Cardiac fibroblast (primary cell): ENCODE measurements around the gene LARP1B.

ENCODE experiments used
- DNase-seq, 2 donors: peaks; one replicate each; pipeline versions ENCODE4 v3.0.0 to v3.0.0-alpha.2; 2010; ENCODE audit warnings: low read depth in 2 of 2
- H3K4me3 ChIP-seq, 2 donors: replicated peaks in 1 of 2; 1 replicate in 1 of 2; 2 replicates in 1 of 2; pipeline ENCODE4 v1.5.1; 2011; ENCODE audit warnings: low read depth in 2 of 2, low read length in 2 of 2, mild to moderate bottlenecking in 2 of 2, moderate library complexity in 1 of 2
- TF ChIP-seq, protein P1 (sequence below): IDR thresholded peaks from one replicate; pipeline ENCODE4 v1.5.1; 2011; ENCODE audit warnings: low read depth, mild to moderate bottlenecking, low read length, inconsistent platforms

Gene LARP1B

DNA sequence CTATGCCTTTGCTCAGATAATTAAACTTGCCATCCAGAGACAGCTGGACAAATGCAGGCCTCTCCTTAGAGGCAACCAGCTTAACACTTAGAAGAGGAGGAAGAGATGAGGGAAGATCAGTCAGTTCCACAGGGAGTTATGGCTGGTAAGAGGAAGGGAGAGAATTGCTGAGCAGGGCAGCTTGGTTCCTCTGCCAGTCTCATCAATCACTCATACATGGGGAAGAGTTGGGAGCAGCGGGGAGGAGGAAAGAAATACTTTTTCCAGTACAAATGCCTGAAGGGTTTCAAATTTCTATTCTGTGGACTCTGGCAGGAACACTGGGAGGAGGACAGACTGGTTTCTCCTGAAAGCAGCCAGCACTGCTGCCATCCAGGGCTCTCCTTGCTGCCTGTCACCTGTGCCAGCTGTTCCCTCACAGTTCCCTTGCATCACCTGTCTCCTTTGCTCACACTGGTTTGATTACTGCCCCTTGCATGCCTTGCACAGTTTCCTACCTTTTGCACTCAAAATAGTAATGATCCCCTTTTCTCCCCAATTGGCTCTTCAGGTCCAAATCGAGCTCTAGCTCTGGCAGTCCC, 167.0 kb downstream of the LARP1B start:
- no peak for DNase-seq
- TF ChIP-seq, protein P1, sequence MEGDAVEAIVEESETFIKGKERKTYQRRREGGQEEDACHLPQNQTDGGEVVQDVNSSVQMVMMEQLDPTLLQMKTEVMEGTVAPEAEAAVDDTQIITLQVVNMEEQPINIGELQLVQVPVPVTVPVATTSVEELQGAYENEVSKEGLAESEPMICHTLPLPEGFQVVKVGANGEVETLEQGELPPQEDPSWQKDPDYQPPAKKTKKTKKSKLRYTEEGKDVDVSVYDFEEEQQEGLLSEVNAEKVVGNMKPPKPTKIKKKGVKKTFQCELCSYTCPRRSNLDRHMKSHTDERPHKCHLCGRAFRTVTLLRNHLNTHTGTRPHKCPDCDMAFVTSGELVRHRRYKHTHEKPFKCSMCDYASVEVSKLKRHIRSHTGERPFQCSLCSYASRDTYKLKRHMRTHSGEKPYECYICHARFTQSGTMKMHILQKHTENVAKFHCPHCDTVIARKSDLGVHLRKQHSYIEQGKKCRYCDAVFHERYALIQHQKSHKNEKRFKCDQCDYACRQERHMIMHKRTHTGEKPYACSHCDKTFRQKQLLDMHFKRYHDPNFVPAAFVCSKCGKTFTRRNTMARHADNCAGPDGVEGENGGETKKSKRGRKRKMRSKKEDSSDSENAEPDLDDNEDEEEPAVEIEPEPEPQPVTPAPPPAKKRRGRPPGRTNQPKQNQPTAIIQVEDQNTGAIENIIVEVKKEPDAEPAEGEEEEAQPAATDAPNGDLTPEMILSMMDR: no peak
- H3K4me3 ChIP-seq: no peak overlapping the region

- no peak overlapping the region for H3K4me3 ChIP-seq
- peak; percentile 31 to 69 for DNase-seq
- TF ChIP-seq, protein P1: no peak
Observed at GRCh38 chr4:128228845-128229795, 168.0 kb downstream of the LARP1B start.

GRCh38 chr4:128232719-128233118, 171.6 kb downstream of the LARP1B start:
- DNase-seq: no peak
- H3K4me3 ChIP-seq: no peak overlapping the region
- TF ChIP-seq, protein P1: no peak

DNA sequence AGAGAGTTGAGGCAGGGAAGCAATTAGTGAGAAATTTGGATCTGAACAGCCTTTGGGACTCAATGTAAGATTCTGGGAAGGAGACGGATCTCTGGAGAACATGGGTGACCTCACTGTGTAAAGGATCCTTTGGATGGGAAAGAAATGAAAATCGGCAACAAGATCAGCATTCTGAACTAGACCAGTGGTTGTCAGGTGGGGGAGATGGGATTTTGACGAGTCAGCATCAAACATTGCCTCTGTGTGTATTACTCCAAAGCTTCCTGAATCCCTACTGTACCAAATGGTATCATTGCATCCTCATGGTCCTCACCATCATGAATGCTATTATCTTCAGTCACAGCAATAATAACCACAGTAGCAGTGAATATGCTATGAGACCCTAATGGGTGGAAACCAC, 173.7 kb downstream of the LARP1B start:
- TF ChIP-seq, protein P1: no peak
- no peak for DNase-seq
- no peak overlapping the region for H3K4me3 ChIP-seq

DNA sequence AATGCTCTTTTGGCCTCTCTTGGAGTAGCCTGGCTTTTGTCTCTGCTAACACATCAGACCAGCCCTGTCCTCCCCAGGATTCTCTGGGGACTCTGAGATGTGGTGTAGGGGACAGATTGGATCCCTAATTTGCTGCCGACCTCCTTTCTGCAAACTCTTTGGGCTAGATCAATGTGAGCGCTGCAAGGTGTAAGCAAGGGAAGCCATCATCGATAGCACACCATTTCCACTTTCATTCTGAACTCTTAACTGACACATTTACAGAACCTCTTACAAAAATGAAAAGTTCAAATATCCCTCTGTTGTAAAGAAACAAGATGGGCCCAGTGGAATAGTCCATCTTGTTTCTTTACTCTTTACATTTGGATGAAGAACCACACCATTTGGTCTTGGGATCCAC, 179.9 kb downstream of the LARP1B start:
- TF ChIP-seq, protein P1: no peak
- DNase-seq: no peak
- H3K4me3 ChIP-seq: no peak overlapping the region

DNA sequence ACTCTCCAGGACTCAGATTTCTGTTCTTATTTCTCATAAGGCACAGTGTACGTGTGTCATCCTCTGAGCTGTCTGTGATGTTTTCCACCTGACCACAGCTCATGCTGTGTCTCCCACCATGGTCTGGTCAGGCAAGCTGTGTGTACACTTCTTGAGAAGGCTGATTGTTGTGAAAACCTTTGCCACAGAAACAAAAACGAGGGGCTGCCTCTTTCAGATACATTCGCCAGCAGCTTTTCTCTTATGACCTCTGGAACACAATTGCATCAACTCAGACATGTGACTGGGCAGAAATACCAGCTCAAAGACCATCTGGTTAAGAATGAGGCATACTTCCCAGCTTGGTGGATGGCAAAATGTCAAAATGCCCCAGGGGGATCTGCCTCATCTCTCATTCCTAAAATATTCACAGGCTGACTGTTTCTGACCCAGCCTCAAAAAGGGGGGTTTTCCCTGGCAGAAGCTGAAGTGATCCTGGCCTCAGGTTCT, 180.4 kb downstream of the LARP1B start:
- peak; percentile 96 to 98 for DNase-seq
- no peak overlapping the region for H3K4me3 ChIP-seq
- TF ChIP-seq, protein P1: no peak
